ENCODE results near the gene PTPN12.
"Not testable (repeated sequence)": the region's sequence is repeated elsewhere in the genome, so short reads cannot be mapped to it uniquely, and the experiment has no call there.

PTPN12 gene

DNA sequence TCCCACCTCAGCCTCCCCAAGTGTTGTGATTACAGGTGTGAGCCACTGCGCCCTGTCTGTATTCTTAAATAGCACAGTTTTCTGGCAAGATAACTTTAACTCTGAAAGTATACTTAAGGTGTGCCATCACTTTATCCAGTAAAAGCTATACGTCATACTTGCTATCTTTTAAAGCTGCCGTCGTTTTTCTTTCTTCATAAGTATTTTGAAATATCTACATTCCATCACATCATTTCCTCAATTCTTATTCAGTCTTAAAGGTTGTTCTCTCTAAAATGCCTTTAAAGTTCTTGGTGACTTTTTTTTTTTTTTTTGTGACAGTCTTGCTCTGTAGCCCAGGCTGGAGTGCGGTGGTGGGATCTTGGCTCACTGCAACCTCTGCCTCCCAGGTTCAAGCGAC is 34.7 kb downstream of the PTPN12 start:
- DNase-seq, result no peak
- intact Hi-C loops (cut with DNase I), result no loop called here

DNA sequence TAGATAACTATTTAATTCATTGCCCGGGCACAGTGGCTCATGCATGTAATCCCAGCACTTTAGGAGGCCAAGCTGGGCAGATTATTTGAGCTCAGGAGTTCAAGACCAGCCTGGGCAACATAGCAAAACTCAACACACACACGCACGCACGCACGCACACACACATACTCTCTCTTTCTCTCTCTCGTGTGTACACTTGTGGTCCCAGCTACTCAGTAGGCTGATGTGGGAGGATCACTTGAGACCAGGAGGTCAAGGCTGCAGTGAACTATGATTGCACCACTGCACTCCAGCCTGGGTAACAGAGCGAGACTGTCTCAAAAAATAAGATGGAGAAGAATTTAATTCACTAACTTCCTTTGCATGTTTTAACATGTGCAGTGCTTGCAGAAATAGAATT is 38.1 kb downstream of the PTPN12 start:
- no peak for DNase-seq
- intact Hi-C loops (cut with DNase I), result no loop called here

DNA sequence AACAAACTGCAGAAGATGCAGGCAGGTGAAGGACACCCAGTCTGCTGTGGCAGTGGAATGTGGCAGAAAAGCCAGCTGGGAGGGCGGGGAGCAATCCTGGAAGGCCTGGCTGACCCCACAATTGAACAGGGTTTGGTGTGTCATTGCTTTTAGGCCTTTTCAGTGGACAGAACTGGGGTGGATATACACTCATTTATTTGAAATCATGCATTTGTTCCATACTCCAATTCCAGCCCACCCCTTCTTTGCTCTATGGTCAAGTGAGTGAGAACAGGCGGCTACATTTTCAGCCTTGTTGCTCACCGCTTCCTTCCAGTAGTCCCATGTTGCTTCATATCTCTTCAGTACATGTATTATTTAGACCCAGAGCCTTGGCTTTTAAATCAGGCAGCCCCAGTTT is 39.8 kb downstream of the PTPN12 start:
- intact Hi-C loops (cut with DNase I), result no loop called here
- no peak for DNase-seq

DNA sequence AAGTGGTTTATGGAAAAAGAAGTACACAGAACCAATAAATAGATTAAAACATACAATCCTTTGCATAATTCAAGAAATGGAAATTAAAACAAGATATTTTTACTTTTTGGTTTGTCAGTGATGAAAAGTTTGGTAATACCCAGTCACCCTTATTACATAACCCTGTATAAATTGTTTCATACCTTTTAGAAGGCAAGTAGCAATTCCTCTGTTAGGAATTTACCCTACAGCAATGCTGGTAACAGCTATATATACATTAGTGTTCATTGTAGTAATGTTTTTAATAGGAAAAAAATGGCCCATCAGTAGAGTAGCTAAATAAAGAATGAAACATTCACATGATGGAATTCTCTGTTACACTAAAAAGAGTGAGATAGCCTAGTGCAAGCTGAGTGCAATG is 42.7 kb downstream of the PTPN12 start:
- intact Hi-C loops (cut with DNase I), result no loop called here
- DNase-seq, result no peak

DNA sequence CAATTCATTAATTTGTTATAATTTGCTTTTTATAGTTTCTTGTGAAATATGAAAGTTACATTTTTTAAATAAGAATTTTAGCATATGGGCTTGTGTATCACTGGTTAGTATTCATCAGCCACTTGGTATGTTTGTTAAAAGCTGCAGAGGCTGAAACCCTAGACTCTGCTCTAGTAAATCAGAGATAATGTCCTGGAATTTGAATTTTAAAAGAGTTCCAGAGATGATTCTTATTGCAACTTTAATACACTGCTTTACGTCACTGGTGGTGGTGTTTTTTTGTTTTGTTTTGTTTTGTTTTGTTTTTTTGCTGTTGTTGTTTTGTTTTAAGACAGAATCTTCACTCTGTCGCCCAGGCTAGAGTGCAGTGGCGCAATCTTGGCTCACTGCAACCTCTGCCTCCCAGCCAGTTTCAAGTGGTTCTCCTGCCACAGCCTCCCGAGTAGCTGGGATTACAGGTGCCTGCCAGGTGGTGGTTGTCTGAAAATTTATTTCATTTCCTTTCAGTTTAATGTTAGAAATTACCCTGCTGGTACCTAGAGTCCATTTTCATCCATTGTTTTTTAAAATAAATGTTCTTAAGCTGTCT is 43.8 kb downstream of the PTPN12 start:
- intact Hi-C loops (cut with DNase I), result no loop called here
- no peak for DNase-seq

DNA sequence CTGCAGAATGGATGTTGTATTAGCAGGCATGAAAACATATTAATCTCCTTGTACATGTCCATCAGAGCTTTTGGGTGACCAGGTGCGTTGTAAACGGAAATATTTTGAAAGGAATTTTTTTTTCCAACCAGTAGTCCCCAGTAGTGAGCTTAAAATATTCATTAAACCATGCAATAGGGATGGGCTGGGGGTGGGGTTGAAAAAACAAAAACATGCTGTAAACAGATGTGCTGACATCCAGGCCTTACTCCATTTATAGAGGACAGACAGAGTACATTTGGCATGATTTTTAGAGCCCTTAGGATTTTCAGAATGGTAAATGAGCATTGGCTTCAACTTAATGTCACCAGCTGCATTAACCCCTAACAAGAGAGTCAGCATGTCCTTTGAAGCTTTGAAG is 50.2 kb downstream of the PTPN12 start:
- DNase-seq, result no peak
- intact Hi-C loops (cut with DNase I), result no loop called here

DNA sequence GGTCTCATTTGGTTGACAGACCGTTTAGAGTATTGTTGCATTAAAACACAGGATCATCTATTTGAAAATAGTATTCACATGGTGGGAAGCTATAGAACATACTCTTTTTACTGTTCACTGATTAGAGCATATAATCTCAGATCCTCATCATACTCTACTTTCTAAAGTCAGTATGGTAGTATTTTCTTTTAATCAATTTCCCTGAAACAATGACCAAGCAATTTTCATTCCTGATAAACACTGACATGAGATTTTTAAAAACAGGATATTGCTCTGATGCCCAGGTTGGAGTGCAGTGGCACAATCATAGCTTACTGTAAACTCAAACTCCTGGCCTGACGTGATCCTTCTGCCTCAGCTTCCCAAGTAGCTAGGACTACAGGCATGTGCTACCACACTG is 63.9 kb downstream of the PTPN12 start:
- intact Hi-C loops (cut with DNase I), result no loop called here
- no peak for DNase-seq

DNA sequence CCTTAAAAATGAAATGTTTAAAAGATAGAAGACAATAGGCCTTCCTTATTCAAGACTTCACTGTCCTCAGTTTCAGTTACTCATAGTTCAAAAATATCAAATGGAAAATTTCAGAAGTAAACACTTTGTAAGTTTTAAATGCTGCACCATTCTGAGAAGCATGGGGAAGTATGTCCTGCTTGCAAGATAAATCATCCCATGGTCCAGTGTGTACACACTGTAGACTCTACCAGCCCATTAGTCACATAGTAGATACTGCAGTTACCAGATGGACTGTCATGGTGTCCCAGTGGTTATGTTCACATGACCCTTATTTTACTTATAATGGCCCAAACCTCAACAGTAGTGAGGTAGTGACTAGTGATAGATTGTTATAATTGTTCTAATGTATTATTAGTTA is 69.5 kb downstream of the PTPN12 start:
- intact Hi-C loops (cut with DNase I), result no loop called here
- no peak for DNase-seq

DNA sequence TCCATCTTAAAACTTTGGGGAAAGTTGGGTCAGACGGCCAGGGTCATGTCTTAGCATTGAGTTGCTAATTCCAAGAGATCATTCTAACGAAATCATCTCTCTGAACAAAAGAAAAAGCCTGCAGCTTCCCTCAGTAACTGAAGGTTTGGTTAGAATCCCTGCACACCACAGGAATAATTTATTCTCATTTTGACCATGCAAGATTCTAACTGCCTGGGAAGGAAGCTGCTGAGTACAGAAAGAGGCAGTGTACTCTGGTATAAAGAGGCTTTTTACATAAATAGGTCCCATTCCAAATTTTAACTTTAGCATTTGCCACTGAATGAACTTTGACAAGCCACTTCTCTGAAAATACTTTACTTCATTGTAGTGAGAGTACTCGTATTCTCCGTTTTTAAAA is 82.2 kb downstream of the PTPN12 start:
- intact Hi-C loops (cut with DNase I), result no loop called here
- DNase-seq, result no peak

DNA sequence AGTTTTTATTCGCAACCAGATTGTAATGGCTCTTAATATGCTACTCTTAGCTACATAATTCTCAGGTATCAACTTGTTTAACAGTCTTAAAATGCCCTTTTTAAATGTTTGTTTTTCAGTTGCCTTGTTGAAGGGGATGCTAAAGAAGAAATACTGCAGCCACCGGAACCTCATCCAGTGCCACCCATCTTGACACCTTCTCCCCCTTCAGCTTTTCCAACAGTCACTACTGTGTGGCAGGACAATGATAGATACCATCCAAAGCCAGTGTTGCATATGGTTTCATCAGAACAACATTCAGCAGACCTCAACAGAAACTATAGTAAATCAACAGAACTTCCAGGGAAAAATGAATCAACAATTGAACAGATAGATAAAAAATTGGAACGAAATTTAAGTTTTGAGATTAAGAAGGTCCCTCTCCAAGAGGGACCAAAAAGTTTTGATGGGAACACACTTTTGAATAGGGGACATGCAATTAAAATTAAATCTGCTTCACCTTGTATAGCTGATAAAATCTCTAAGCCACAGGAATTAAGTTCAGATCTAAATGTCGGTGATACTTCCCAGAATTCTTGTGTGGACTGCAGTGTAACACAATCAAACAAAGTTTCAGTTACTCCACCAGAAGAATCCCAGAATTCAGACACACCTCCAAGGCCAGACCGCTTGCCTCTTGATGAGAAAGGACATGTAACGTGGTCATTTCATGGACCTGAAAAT is 89.7 kb downstream of the PTPN12 start:
- no peak for DNase-seq
- intact Hi-C loops (cut with DNase I), result no loop called here

DNA sequence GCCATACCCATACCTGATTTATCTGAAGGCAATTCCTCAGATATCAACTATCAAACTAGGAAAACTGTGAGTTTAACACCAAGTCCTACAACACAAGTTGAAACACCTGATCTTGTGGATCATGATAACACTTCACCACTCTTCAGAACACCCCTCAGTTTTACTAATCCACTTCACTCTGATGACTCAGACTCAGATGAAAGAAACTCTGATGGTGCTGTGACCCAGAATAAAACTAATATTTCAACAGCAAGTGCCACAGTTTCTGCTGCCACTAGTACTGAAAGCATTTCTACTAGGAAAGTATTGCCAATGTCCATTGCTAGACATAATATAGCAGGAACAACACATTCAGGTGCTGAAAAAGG is 90.2 kb downstream of the PTPN12 start:
- DNase-seq, result no peak
- intact Hi-C loops (cut with DNase I), result no loop called here

DNA sequence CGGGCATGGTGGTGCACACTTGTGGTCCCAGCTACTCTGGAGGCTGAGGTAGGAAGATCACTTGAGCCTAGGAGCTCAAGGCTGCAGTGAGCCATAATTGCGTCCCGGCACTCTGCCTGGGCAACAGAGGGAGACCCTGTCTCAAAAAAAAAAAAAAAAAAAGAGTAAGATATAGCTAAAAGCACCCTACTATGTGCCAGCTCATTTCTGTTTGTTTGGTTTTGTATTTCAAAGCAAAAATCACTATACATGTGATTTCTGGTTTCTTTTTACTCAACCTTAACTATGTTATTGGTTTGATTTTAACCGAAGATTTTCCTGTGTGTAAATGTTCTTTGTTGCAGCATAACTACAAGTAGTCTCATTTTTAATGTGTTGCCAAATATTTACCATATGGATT is 92.7 kb downstream of the PTPN12 start:
- DNase-seq, result no peak
- intact Hi-C loops (cut with DNase I), result no loop called here

DNA sequence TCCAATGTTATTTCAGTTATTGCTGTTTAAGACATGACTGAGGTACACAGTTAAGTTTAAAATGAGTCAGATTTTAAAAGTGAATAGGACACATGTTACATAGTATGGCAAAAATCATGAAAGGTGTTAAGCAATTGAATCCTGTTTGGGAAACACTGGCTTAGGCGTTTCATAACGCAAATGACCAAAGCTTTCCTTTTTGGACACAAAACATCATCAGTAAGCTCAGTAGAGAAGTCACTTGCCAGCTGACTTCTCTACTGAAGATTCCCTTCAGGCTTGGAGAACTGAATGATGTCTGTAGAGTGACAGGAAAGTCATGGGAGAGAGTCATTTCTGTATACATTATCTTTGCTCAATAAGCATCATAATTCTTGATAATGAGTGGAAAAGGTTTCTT is 94.7 kb downstream of the PTPN12 start:
- intact Hi-C loops (cut with DNase I), result no loop called here
- no peak for DNase-seq

DNA sequence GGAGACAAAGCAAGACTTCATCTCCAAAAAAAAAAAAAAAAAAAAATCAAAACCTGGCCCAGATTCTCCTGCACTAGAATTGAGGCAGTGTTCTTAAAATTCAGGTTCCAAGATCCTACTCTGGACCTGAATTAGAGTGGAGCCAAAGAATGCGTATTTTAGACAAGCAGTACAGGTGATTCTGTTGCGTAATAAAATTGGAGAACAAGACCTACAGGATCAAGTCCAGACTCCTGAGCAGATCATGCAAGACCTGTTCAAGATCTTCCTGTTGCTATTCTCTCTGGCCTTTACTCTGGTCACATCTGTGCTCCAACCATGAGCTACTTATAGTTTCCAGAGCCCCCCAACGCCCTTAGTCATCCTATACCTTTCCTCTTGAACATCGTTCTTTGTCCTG is 107.7 kb downstream of the PTPN12 start:
- intact Hi-C loops (cut with DNase I), result no loop called here
- no peak for DNase-seq

DNA sequence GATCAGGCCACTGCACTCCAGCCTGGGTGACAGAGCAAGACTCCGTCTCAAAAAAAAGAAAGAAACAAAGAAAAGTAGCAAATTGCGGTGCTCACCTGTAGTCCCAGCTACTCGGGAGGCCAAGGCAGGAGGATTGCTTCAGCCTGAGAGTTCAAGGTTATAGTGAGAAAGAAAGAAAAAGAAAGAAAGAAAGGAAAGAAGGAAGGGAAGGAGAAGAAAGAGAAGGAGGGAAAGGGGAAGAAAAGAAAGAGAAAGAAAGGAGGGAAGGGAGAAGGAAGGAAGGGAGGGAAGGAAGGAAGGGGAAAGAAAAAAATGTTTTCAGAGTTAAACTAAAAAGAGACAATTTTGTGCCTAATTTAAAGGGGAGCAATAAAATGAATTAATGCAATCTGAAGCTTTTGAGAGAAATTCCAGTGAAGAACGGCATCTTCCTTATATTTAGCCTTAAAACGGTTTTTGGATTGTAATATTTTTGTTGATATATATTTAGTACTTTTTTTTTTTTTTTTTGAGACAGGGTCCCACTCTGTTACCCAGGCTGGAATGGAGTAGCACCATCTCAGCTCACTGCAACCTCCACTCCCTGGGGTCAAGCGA is 111.7 kb downstream of the PTPN12 start:
- DNase-seq, result no peak
- intact Hi-C loops (cut with DNase I), result no loop called here

DNA sequence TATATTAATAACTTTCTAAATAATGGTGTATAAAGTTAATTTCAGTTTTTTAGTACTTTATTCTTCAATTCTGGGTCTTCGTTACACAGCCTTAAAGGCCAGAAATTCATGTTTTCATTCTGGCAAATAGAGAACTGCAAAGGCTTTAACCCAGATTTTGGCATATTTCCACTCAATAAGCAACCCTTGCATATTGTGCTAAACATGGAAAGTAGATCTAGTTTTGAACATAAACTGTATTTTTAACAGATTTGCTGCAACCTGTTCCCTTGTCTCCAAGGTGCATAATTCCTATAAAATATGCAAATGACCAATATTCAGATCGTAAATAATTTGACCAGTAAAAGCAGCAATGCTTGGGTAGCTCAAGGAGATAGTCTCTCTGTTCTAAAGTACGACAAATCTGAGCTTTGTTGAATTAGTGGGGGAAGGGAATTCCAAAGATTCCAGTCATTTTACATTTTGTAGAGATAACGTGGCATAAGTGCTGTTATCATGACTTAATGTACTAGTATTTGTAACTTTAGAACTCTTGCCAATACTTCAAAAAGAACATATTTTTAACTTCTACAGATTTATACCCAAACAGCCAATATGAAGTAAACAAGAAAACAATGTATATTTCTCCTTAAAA is 112.7 kb downstream of the PTPN12 start:
- DNase-seq, result no peak
- intact Hi-C loops (cut with DNase I), result loop anchor here (10.0 kb wide), 1 partner anchor 195 kb away; no protein-coding TSS in a partner anchor

DNA sequence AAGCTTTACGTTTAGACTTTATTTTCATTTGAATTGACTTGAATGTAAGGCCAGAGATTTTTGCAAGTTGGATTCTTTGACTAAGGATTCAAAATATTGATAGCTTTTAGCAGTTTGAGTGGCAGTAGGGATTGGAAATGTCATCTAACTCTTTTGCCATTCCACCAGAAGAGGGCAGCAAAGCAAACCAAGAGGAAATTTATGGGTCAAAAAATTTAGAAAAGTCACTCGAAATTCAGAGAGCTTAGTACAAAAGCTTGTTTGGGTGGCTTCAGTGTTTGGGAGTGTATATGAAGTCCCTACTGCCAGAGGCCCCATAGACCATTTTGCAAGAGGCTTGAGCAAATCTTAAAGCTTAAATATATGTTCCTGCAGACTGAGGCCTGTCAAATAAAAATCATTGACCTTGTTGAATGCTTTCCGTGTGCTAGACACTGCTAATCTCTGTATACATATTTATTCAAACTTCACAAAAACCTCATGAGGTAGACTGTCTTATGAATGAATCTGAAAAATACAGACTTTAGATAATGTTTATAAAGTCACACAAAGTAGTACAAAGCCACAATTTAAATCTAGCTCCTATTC is 114.6 kb downstream of the PTPN12 start:
- intact Hi-C loops (cut with DNase I), result loop anchor here (1.0 to 10.0 kb wide), 2 partner anchors 108 to 197 kb away; no protein-coding TSS in a partner anchor
- no peak for DNase-seq

DNA sequence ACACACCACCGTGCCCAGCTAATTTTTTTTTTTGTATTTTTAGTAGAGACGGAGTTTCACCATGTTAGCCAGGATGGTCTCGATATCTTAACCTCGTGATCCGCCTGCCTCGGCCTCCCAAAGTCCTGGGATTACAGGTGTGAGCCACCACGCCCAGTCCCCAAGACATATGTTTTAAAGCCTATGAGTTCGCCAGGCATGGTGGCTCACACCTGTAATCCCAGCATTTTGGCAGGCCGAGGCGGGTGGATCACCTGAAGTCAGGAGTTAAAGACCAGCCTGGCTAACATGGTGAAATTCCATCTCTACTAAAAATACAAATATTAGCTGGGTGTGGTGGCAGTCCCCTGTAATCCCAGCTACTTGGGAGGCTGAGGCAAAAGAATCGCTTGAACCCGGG is 115.7 kb downstream of the PTPN12 start:
- intact Hi-C loops (cut with DNase I), result loop anchor here (10.0 kb wide), 1 partner anchor 198 kb away; no protein-coding TSS in a partner anchor
- not testable (repeated sequence) for DNase-seq

DNA sequence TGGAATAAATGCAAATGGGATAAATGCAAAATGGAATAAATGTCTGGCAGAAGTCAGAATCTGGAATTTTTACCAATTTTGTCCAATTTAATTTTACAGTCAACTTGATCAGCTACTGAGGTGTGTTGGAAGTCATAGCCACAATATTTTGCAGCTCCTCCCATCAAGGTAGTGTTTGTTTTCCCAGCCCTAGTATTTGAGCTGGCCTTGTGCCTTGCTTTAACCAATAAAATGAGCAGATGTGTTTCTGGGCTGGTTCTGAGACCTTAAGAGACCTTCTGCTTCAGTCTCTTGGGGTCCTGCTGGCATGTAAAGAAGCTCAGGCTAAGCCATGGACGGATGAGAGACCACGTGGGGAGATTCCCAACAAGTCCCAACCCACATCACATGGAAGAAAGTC is 116.5 kb downstream of the PTPN12 start:
- no peak for DNase-seq
- intact Hi-C loops (cut with DNase I), result loop anchor here (10.0 kb wide), 1 partner anchor 199 kb away; no protein-coding TSS in a partner anchor

DNA sequence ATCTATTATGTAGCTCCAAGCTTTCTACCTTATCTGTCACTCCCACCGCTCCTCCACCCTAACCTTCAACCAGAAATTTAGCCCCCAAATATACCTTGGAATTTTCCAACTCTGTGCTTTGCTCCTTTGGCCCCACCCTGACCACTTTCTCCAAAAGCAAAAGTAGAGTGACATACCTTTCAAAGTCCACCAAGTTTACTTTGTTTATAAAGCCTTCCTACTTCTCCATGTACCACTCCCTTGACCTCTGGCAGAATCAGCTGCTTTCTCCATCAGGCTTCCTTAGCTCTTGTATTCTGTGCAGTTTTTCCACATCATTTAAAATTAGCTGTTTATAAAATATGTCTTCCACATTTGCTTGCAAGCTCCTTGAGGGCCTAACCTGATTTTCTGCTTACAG is 118.3 kb downstream of the PTPN12 start:
- intact Hi-C loops (cut with DNase I), result loop anchor here (10.0 kb wide), 1 partner anchor 201 kb away; no protein-coding TSS in a partner anchor
- no peak for DNase-seq

DNA sequence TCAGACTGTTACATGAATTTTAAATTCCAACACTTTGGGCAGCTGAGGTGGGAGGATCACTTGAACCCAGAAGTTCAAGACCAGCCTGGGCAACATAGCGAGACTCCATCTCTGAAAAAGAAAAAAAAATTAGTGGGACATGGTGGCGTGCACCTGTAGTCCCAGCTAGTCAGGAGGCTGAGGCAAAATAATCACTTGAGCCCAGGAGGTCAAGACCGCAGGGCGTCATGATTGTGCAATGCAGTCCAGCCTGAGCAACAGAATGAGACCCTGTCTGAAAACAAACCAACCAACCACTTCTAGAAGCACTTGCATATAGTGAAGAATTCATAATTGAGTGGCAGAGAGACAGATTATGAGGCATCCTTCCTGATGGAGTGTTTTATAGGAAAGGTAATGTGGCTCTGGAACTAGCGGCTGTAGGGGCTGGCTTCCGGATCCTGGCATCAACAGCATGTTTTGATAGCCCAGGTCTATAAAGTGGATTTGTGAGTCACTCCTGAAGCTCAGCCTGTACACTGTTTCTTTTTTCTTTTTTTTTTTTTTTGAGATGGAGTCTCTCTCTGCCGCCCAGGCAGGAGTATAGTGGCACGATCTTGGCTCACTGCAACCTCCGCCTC is 118.9 kb downstream of the PTPN12 start:
- intact Hi-C loops (cut with DNase I), result loop anchor here (10.0 kb wide), 1 partner anchor 201 kb away; no protein-coding TSS in a partner anchor
- DNase-seq, result no peak
